Activated naive CD4-positive, alpha-beta T cell treated with Interleukin-2 at 50 U/mL for 16 hours (primary cell): Measurements from ENCODE around the gene WDR81.

Experiments used
- DNase-seq: peaks from one replicate; pipeline ENCODE4 v3.0.0-alpha.2; 2020

The WDR81 gene

GRCh38 chr17:1785930-1786329 lies 61.4 kb downstream of the WDR81 start:
- no peak for DNase-seq

GRCh38 chr17:1786708-1787107 lies 62.2 kb downstream of the WDR81 start:
- DNase-seq, result no peak

DNA sequence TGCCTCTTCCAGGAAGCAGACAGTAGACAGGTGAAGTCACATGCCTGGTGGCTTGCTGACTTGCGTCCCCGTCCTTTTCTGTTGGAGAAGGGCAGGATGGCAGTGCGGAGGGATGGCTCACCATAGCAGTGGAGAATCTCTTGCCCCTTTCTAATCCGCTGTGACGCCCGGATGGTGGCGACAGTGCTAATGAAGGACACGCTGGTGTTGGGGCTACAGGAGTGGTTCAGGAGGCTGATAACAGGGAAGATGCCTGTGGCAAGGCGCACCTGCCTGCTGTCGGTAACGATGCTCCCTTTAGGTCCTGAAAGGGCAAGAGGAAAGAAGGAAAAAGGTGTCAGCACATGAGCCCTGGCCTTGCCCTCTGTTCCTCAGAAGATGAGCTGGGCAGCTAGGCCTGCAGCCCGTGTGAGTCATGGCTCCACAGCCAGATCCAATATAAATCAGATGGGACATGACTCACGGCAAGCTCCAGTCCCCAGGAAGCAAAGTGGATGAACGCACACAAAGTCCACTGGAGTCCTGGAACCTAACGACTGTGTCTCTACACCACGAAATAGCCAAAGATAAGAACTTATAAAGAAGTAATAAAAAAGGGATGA lies 62.9 kb downstream of the WDR81 start:
- no peak for DNase-seq
